ENCODE measurements around the gene PLEKHA4. TPM values are rescaled to one million over a fixed set of nuclear protein-coding genes. Genes with fewer than 3 reads are reported as not detected.

The PLEKHA4 gene
- total RNA-seq, 2 donors from 2014 or later = 9.4 to 22.9 TPM

DNA sequence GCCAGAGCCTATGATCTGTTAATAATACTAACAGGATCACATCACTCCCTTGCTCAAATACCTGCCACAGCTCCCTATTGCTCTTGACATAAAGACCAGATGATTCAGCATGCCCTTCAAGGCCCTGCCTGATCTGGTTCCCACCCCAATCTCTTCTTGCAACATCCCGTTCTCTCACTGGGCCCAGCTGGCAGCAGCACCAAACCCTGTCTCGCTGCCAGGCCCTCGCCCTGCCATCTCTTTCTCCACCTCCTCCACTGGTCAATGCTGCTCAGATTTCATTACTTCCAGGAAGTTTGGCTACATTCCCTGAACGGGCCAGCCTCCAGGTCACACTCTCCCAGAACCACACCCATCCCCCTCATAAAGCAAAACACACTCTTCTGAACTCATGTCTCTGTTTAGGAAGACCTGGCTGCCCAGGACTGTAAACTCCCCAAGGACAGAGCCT lies 49.0 kb downstream of the PLEKHA4 start:
- intact Hi-C loops (cut with DNase I) = no loop called here
- Histone ChIP-seq H3K27me3 (replicated peaks; ENCODE audit: insufficient read depth) (no peaks in the 10 kb centered on the region), H3K36me3 (no peaks in the 10 kb centered on the region), H3K4me3 (no peak overlapping the region), H3K4me1 (replicated peaks) (peaks cover 13% of the 10 kb centered on the region), H3K27ac (peak overlapping the region; percentile 72 to 82), H3K9me3 (no peaks in the 10 kb centered on the region)
- DNase-seq (ENCODE audit: low spot score) = peak; percentile 97
- WGBS = 10% methylated on average over 4 of the region's 4 CpGs
- TF ChIP-seq, protein P1, sequence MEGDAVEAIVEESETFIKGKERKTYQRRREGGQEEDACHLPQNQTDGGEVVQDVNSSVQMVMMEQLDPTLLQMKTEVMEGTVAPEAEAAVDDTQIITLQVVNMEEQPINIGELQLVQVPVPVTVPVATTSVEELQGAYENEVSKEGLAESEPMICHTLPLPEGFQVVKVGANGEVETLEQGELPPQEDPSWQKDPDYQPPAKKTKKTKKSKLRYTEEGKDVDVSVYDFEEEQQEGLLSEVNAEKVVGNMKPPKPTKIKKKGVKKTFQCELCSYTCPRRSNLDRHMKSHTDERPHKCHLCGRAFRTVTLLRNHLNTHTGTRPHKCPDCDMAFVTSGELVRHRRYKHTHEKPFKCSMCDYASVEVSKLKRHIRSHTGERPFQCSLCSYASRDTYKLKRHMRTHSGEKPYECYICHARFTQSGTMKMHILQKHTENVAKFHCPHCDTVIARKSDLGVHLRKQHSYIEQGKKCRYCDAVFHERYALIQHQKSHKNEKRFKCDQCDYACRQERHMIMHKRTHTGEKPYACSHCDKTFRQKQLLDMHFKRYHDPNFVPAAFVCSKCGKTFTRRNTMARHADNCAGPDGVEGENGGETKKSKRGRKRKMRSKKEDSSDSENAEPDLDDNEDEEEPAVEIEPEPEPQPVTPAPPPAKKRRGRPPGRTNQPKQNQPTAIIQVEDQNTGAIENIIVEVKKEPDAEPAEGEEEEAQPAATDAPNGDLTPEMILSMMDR (IDR thresholded peaks at IDR 0.05) = peak in 1 of 4 experiments; percentile 7
- TF ChIP-seq POLR2A (IDR thresholded peaks at IDR 0.05) = no peak
- TF ChIP-seq POLR2AphosphoS5 (IDR thresholded peaks at IDR 0.05) = peak; percentile 100

DNA sequence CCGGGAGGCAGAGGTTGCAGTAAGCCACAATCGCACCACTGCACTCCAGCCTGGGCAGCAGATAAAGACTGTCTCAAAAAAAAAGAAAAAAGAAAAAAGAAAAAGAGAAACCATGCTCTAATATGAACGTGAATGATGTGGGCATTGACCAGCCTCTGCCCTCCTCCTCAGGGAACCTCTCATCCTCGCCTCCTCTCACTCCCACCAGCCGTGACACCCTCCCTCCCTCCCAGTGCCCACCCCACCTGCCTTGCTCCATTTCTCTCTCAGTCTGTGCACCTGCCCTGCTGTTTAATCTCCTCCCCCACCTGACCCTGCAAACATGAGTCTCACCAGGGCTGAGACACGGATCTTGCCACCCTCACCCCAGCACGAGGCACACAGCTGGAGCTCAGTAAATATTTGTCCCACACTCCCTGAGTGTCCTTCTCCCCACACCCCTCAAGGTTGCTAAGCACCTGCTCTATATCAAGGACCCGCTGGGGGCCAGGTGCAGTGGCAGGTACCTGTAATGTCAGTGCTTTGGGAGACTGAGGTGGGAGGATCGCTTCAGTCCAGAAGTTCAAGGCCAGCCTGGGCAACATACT lies 50.1 kb downstream of the PLEKHA4 start:
- H3K4me1 ChIP-seq (replicated peaks) = peaks cover 13% of the 10 kb centered on the region
- no peak overlapping the region for H3K4me3 ChIP-seq

DNA sequence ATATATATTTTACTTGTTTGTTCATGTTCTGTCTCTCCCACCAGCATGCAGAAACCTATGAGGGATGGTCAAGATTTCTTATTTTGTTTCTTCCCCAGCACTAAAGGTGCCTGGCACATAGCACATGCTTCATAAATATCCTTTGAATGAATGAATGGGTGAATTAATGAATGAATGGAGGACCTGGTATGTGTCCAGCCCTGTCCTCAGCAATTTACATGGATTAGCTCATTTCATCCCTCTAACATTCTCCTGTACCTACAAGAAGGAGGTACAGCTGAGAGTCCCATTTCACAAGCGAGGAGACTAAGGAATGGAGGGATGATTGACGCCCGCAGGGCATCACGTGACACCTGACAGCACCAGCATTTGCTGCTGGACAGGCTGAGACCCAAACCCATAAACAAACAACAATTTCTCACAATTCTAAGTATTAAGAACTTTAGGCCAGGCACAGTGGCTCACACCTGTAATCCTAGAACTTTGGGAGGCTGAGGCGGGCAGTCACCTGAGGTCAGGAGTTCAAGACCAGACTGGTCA lies 50.8 kb downstream of the PLEKHA4 start:
- 94% methylated on average over 5 of the region's 5 CpGs for WGBS

More for the DNA sequence above, 50.1 kb downstream of the PLEKHA4 start:
- H3K27me3 ChIP-seq (replicated peaks; ENCODE audit: insufficient read depth) = no peaks in the 10 kb centered on the region
- no peak for DNase-seq (ENCODE audit: low spot score)
- no peak for TF ChIP-seq POLR2AphosphoS5 (IDR thresholded peaks at IDR 0.05)
- no peak for TF ChIP-seq POLR2A (IDR thresholded peaks at IDR 0.05)
- TF ChIP-seq, protein P1 (IDR thresholded peaks at IDR 0.05) = no peak
- WGBS = 69% methylated on average over 9 of the region's 9 CpGs
- H3K36me3 ChIP-seq = no peaks in the 10 kb centered on the region
- peak overlapping the region; percentile 72 to 82 for H3K27ac ChIP-seq
- intact Hi-C loops (cut with DNase I) = no loop called here
- no peaks in the 10 kb centered on the region for H3K9me3 ChIP-seq

DNA sequence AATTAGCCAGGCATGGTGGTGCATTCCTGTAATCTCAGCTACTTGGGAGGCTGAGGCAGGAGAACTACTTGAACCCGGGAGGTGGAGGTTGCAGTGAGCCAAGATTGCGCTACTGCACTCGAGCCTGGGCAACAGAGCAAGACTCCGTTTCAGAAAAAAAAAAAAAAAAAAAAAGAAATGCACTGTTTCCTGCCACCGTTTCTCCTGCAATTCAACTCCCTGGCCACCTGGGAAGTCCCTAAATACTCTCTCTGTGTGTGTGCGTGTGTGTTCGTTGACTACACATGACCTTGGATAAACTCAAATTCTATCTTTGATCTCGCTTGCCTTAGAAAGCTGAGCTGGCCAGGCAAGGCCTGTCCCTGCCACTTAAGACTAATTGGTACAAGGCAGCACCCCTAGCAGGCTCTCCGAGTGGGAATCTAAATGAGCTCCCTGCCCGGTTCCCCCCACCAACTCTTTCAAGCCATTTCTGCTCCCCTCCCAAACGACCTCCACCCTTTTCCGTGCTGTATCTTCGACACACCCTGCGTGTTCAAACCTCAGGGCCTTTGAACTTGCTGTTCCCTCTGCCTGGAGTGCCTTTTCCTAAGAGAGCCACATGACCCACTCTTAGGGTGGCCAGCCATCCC lies 52.4 kb downstream of the PLEKHA4 start:
- DNase-seq (ENCODE audit: low spot score) = peak; percentile 56
- 37% methylated on average over 14 of the region's 14 CpGs for WGBS
- Histone ChIP-seq H3K9me3 (no peaks in the 10 kb centered on the region), H3K4me1 (replicated peaks) (peaks cover 17% of the 10 kb centered on the region), H3K27ac (peak overlapping the region; percentile 68 to 73), H3K27me3 (replicated peaks; ENCODE audit: insufficient read depth) (no peaks in the 10 kb centered on the region), H3K4me3 (no peak overlapping the region), H3K36me3 (no peaks in the 10 kb centered on the region)
- intact Hi-C loops (cut with DNase I) = no loop called here
- TF ChIP-seq, protein P1 (IDR thresholded peaks at IDR 0.05) = peak in 2 of 4 experiments; percentile 26 to 30
- TF ChIP-seq POLR2A (IDR thresholded peaks at IDR 0.05) (no peak), POLR2AphosphoS5 (IDR thresholded peaks at IDR 0.05) (peak; percentile 77)

More for the DNA sequence above, 50.8 kb downstream of the PLEKHA4 start:
- Histone ChIP-seq H3K4me3 (no peak overlapping the region), H3K36me3 (no peaks in the 10 kb centered on the region), H3K27me3 (replicated peaks; ENCODE audit: insufficient read depth) (no peaks in the 10 kb centered on the region), H3K4me1 (replicated peaks) (peaks cover 15% of the 10 kb centered on the region), H3K9me3 (no peaks in the 10 kb centered on the region), H3K27ac (peak overlapping the region; percentile 72 to 82)
- TF ChIP-seq, protein P1 (IDR thresholded peaks at IDR 0.05) = no peak
- intact Hi-C loops (cut with DNase I) = no loop called here
- no peak for DNase-seq (ENCODE audit: low spot score)
